SK-N-SH (cell line): ENCODE results near the gene CIDEC. TPM values are rescaled to one million over a fixed set of nuclear protein-coding genes. Genes with fewer than 3 reads are reported as not detected.
"Not testable (repeated sequence)": the region's sequence is repeated elsewhere in the genome, so short reads cannot be mapped to it uniquely, and the experiment has no call there.

Experiments used
- CTCF ChIA-PET: fragments of 300-600, 350-600 bp; formaldehyde crosslinking; extraction: SDS; loops from one replicate; lab custom pipeline; 2021; lab: Yijun Ruan, JAX
- POLR2A ChIA-PET: fragments of 350-600 bp; sonication (Branson Sonifier 250); formaldehyde crosslinking; extraction: SDS; loops from one replicate; lab custom pipeline; 2020; ENCODE audit warnings: antibody characterized with exemption, inconsistent platforms; lab: Yijun Ruan, JAX
- DNase-seq: peaks from one replicate; pipeline ENCODE4 v3.0.0; 2012
- H2AFZ ChIP-seq: fragments of 200-600 bp; sonication (generic); 2 replicates; pipeline ENCODE4 v1.8.1; 2016; ENCODE audit warnings: antibody characterized with exemption, mild to moderate bottlenecking, low read depth
- H3F3A ChIP-seq: fragments of 200-600 bp; sonication (generic); replicated peaks from 2 replicates; pipeline ENCODE3; 2016; ENCODE audit warnings: antibody characterized with exemption, mild to moderate bottlenecking; ENCODE audit not compliant: insufficient read depth
- H3K27ac ChIP-seq, 2 experiments: fragments of 200-500 bp in 1 of 2; fragments of 200-600 bp in 1 of 2; sonication (Bioruptor generic) in 1 of 2; sonication (generic), shearing (Covaris generic) in 1 of 2; 2 replicates each; pipeline versions ENCODE4 v1.5.1 to v1.6.1; 2014 to 2016; ENCODE audit warnings: low read depth in 2 of 2, inconsistent platforms in 1 of 2, low read length in 1 of 2, mild to moderate bottlenecking in 1 of 2, mixed read lengths in 1 of 2
- H3K27me3 ChIP-seq: fragments of 200-600 bp; sonication (generic), shearing (Covaris generic); 2 replicates; pipeline ENCODE4 v1.6.1; 2016; ENCODE audit warnings: mixed run types; ENCODE audit not compliant: insufficient read depth
- H3K36me3 ChIP-seq, 2 experiments: fragments of 200-500 bp in 1 of 2; fragments of 200-600 bp in 1 of 2; sonication (Bioruptor generic) in 1 of 2; sonication (generic) in 1 of 2; replicated peaks in 1 of 2; 2 replicates each; pipeline versions ENCODE3 to v1.5.1; 2014 to 2016; ENCODE audit warnings: low read length in 1 of 2, mild to moderate bottlenecking in 1 of 2; ENCODE audit not compliant: insufficient read depth in 2 of 2, control insufficient read depth in 1 of 2
- H3K4me1 ChIP-seq, 2 experiments: fragments of 200-500 bp in 1 of 2; fragments of 200-600 bp in 1 of 2; sonication (Bioruptor generic) in 1 of 2; sonication (generic), shearing (Covaris generic) in 1 of 2; 2 replicates each; pipeline versions ENCODE4 v1.5.1 to v1.6.1; 2014 to 2016; ENCODE audit warnings: low read depth in 1 of 2, low read length in 1 of 2, mixed run types in 1 of 2; ENCODE audit not compliant: insufficient read depth in 2 of 2, control insufficient read depth in 1 of 2
- H3K4me2 ChIP-seq: fragments of 200-600 bp; sonication (generic), shearing (Covaris generic); 2 replicates; pipeline ENCODE4 v1.6.1; 2017; ENCODE audit warnings: mixed run types
- H3K4me3 ChIP-seq, 2 experiments: fragments of 200-500 bp in 1 of 2; fragments of 200-600 bp in 1 of 2; sonication (Bioruptor generic) in 1 of 2; sonication (generic), shearing (Covaris generic) in 1 of 2; 2 replicates each; pipeline versions ENCODE4 v1.5.1 to v1.8.1; 2014 to 2016; ENCODE audit warnings: low read depth in 2 of 2, inconsistent platforms in 1 of 2, low read length in 1 of 2, mild to moderate bottlenecking in 1 of 2, mixed read lengths in 1 of 2, moderate library complexity in 1 of 2
- H3K79me2 ChIP-seq: fragments of 200-600 bp; sonication (generic); 2 replicates; pipeline ENCODE4 v1.8.1; 2017; ENCODE audit warnings: mild to moderate bottlenecking; ENCODE audit not compliant: insufficient read depth
- H3K9ac ChIP-seq: fragments of 200-600 bp; sonication (generic); 2 replicates; pipeline ENCODE4 v1.6.1; 2017; ENCODE audit warnings: mixed run types
- H3K9me2 ChIP-seq: fragments of 200-600 bp; sonication (generic); 2 replicates; pipeline ENCODE4 v1.6.1; 2017; ENCODE audit warnings: mixed run types
- H3K9me3 ChIP-seq: fragments of 200-600 bp; sonication (generic); 2 replicates; pipeline ENCODE4 v1.6.1; 2017; ENCODE audit warnings: mixed run types, mild to moderate bottlenecking, moderate library complexity
- H4K20me1 ChIP-seq: fragments of 200-600 bp; sonication (generic); 2 replicates; pipeline ENCODE4 v1.6.1; 2017; ENCODE audit warnings: mild to moderate bottlenecking, mixed run types; ENCODE audit not compliant: insufficient read depth
- ELF1 ChIP-seq: IDR thresholded peaks from 2 replicates; pipeline ENCODE4 v1.4.0; 2012
- EZH2phosphoT487 ChIP-seq: fragments of 200-600 bp; sonication (generic); IDR thresholded peaks from 2 replicates; pipeline ENCODE4 v1.6.1; 2017; ENCODE audit warnings: low read depth, mixed run types, mild to moderate bottlenecking, antibody characterized with exemption, moderate library complexity, borderline replicate concordance
- JUND ChIP-seq: IDR thresholded peaks from 2 replicates; pipeline ENCODE4 v1.4.0; 2012
- MEF2A ChIP-seq: IDR thresholded peaks from 2 replicates; pipeline ENCODE4 v1.4.0; 2012; ENCODE audit warnings: low read depth, borderline replicate concordance
- NRF1 ChIP-seq: IDR thresholded peaks from 2 replicates; pipeline ENCODE4 v1.6.1; 2012; ENCODE audit warnings: low read depth, mild to moderate bottlenecking, low read length
- POLR2AphosphoS5 ChIP-seq: IDR thresholded peaks from 2 replicates; pipeline ENCODE4 v1.6.1; 2012; ENCODE audit warnings: low read depth, low read length
- RAD21 ChIP-seq: IDR thresholded peaks from 2 replicates; pipeline ENCODE4 v1.6.1; 2012; ENCODE audit warnings: mild to moderate bottlenecking, low read length
- RCOR1 ChIP-seq: fragments of 150-350 bp; IDR thresholded peaks from 2 replicates; pipeline ENCODE4 v1.6.1; 2017; ENCODE audit warnings: antibody characterized with exemption, low read length
- RFX5 ChIP-seq: IDR thresholded peaks from 2 replicates; pipeline ENCODE4 v1.6.1; 2012; ENCODE audit warnings: mild to moderate bottlenecking, improper control_type of control experiment, low read length
- YY1 ChIP-seq: IDR thresholded peaks from 2 replicates; pipeline ENCODE4 v1.4.0; 2012; ENCODE audit warnings: low read depth, mild to moderate bottlenecking
- WGBS: methylation state at CpG from one replicate; pipeline ENCODE4 v1.1.6; 2017; ENCODE audit warnings: low lambda C conversion rate; 5-methylcytosine and 5-hydroxymethylcytosine counted together
- polyA plus RNA-seq, 3 experiments: library from polyadenylated mRNA; depleted of rRNA; stranded (reverse); fragments of >200 nt; gene quantifications; 2 replicates each; pipeline ENCODE4 v1.2.3, GENCODE V29; 2012
- TF ChIP-seq, protein P1 (sequence below): fragments of 200-600 bp; sonication (generic); IDR thresholded peaks from 2 replicates; pipeline ENCODE4 v1.6.1; 2017; ENCODE audit warnings: antibody characterized with exemption, mild to moderate bottlenecking, moderate library complexity
- TF ChIP-seq, protein P2 (sequence below): fragments of 150-350 bp; IDR thresholded peaks from 2 replicates; pipeline ENCODE4 v1.6.1; 2016; ENCODE audit warnings: mild to moderate bottlenecking, low read depth, low read length

CIDEC gene
- polyA plus RNA-seq, 1 of the 3 experiments (the other 2 are of a cell fraction) = not detected

DNA sequence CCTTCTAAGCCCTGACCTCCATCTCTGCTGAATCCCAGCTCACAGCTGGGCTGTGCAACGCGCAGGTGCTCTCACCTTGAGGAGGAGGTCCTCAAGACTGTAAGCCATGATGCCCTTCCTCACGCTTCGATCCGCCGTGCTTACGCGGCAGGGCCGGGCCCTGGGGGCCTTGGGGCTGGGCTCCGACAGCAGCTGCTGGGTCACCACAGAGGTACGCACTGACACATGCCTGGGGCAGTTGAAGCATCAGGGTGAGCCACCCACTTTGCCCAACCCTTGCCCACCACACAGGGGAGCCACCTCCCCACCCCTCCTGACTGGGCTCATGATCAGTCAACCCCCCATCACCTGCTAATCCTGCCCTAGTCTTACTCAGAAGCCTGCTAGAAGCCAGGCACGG is 3.1 kb downstream of the CIDEC start:
- H3K36me3 ChIP-seq = no peaks in the 10 kb centered on the region
- no peaks in the 10 kb centered on the region for H3K79me2 ChIP-seq
- H3K27me3 ChIP-seq = no peaks in the 10 kb centered on the region
- H3K9me2 ChIP-seq = no peaks in the 10 kb centered on the region
- no peak overlapping the region for H3K27ac ChIP-seq
- H3K9me3 ChIP-seq = no peaks in the 10 kb centered on the region
- no peak overlapping the region for H3K4me3 ChIP-seq
- no peak overlapping the region for H3K9ac ChIP-seq
- POLR2A ChIA-PET = no interaction called here
- CTCF ChIA-PET = no interaction called here
- peaks cover 6% of the 10 kb centered on the region for H3F3A ChIP-seq
- no peak overlapping the region for H2AFZ ChIP-seq
- no peaks in the 10 kb centered on the region for H4K20me1 ChIP-seq
- 100% methylated on average over 10 of the region's 12 CpGs for WGBS
- peaks cover 0 to 2% of the 10 kb centered on the region in 2 experiments; a peak in 1 of 4 replicates for H3K4me1 ChIP-seq
- TF ChIP-seq MEF2A = no peak
- TF ChIP-seq RFX5 = no peak
- TF ChIP-seq POLR2AphosphoS5 = no peak
- TF ChIP-seq NRF1 = no peak
- no peak for TF ChIP-seq YY1
- no peak overlapping the region for H3K4me2 ChIP-seq
- no peak for DNase-seq

DNA sequence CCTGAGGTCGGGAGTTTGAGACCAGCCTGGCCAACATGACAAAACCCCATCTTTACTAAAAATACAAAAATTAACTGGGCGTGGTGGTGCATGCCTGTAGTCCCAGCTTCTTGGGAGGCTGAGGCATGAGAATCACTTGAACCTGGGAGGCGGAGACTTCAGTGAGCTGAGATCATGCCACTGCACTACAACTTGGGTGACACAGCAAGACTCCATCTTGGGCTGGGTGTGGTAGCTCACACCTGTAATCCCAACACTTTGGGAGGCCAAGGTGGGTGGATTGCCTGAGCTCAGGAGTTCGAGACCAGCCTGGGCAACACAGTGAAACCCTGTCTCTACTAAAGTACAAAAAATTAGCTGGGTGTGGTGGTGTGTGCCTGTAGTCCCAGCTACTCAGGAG is 3.8 kb downstream of the CIDEC start:
- H3K9me3 ChIP-seq, POLR2A ChIA-PET, H3K9me2 ChIP-seq: not testable (repeated sequence)

DNA sequence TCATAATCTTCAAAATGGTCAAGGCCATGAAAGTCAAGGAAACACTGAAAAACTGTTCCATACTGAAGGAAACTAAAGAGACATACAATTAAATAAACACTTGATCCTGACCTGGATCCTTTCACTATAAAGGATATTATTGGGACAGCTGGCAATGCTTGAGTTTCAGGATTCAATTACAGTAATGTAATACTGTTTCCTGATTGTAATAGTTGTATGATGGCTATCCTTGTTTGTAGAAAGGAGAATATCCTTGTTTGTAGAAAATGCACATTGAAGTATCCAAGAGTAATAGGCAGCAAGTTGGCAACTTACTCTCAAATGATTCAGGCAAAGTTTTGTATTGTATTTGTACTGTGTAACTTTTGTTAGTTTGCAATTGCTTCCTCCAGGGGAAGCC is 4.6 kb downstream of the CIDEC start:
- Histone ChIP-seq H3K79me2 (no peaks in the 10 kb centered on the region), H4K20me1 (no peaks in the 10 kb centered on the region), H2AFZ (peak overlapping the region; percentile 46; the same call in 1 of the 2 replicates), H3F3A (peaks cover 12% of the 10 kb centered on the region), H3K27ac (no peak overlapping the region; a peak in 1 of 4 replicates), H3K4me2 (no peak overlapping the region), H3K27me3 (no peaks in the 10 kb centered on the region), H3K9me3 (no peaks in the 10 kb centered on the region), H3K4me1 (peaks cover 2 to 8% of the 10 kb centered on the region in 2 experiments; a peak in 3 of 4 replicates), H3K36me3 (no peaks in the 10 kb centered on the region), H3K9me2 (no peaks in the 10 kb centered on the region), H3K4me3 (no peak overlapping the region), H3K9ac (no peak overlapping the region)
- DNase-seq = no peak
- ChIA-PET POLR2A (no interaction called here), CTCF (no interaction called here)
- TF ChIP-seq RCOR1 (no peak), JUND (no peak), RAD21 (no peak), EZH2phosphoT487 (no peak), YY1 (no peak), ELF1 (no peak)
- TF ChIP-seq, protein P1, sequence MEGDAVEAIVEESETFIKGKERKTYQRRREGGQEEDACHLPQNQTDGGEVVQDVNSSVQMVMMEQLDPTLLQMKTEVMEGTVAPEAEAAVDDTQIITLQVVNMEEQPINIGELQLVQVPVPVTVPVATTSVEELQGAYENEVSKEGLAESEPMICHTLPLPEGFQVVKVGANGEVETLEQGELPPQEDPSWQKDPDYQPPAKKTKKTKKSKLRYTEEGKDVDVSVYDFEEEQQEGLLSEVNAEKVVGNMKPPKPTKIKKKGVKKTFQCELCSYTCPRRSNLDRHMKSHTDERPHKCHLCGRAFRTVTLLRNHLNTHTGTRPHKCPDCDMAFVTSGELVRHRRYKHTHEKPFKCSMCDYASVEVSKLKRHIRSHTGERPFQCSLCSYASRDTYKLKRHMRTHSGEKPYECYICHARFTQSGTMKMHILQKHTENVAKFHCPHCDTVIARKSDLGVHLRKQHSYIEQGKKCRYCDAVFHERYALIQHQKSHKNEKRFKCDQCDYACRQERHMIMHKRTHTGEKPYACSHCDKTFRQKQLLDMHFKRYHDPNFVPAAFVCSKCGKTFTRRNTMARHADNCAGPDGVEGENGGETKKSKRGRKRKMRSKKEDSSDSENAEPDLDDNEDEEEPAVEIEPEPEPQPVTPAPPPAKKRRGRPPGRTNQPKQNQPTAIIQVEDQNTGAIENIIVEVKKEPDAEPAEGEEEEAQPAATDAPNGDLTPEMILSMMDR = no peak
- TF ChIP-seq, protein P2, sequence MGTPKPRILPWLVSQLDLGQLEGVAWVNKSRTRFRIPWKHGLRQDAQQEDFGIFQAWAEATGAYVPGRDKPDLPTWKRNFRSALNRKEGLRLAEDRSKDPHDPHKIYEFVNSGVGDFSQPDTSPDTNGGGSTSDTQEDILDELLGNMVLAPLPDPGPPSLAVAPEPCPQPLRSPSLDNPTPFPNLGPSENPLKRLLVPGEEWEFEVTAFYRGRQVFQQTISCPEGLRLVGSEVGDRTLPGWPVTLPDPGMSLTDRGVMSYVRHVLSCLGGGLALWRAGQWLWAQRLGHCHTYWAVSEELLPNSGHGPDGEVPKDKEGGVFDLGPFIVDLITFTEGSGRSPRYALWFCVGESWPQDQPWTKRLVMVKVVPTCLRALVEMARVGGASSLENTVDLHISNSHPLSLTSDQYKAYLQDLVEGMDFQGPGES = no peak

More for the DNA sequence above, 3.8 kb downstream of the CIDEC start:
- H3K4me3 ChIP-seq, H3F3A ChIP-seq, H3K4me1 ChIP-seq, H3K9ac ChIP-seq, H3K27me3 ChIP-seq, CTCF ChIA-PET, H3K4me2 ChIP-seq, H3K36me3 ChIP-seq, H3K79me2 ChIP-seq, H2AFZ ChIP-seq, DNase-seq, H3K27ac ChIP-seq, H4K20me1 ChIP-seq: not testable (repeated sequence)
- 88% methylated on average over 3 of the region's 4 CpGs for WGBS

DNA sequence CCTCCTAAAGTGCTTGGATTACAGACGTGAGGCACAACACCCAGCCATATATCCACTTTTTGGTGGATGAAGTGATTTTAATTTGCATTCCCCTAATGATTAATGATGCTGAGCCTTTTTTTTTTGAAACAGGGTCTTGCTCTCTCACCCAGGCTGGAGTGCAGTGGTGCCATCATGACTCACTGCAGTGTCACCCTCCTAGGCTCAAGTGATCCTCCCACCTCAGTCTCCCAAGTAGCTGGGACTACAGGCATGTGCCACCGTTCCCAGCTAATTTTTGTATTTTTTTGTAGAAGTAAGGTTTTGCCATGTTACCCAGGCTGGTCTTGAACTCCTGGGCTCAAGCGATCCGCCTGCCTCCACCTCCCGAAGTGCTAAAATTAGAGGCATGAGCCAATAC is 8.0 kb downstream of the CIDEC start:
- CTCF ChIA-PET = interaction anchor here (0.7 kb wide), 1 partner anchor 80 kb away, joined by 4 read pairs; the partner anchor contains the start of gene PRRT3
- H4K20me1 ChIP-seq, DNase-seq, POLR2A ChIA-PET, H3K27ac ChIP-seq, H3K36me3 ChIP-seq, H3K9ac ChIP-seq, H3K4me1 ChIP-seq, H3K9me3 ChIP-seq, H3K4me3 ChIP-seq, H3K27me3 ChIP-seq, H3K4me2 ChIP-seq, H3K79me2 ChIP-seq, H2AFZ ChIP-seq, H3K9me2 ChIP-seq: not testable (repeated sequence)
- WGBS = 91% methylated on average over 5 of the region's 5 CpGs
- peaks cover 17% of the 10 kb centered on the region for H3F3A ChIP-seq
